Fibroblast of lung (primary cell): ENCODE measurements around the gene TEX13D.

Source experiments
- CTCF ChIP-seq, 2 donors: IDR thresholded peaks in 1 of 2; conservative IDR thresholded peaks in 1 of 2; 1 replicate in 1 of 2; 2 replicates in 1 of 2; pipeline ENCODE4 v1.5.1; 2011 to 2012; ENCODE audit warnings: low read length in 2 of 2, control low read depth in 1 of 2, inconsistent platforms in 1 of 2, low read depth in 1 of 2, mild to moderate bottlenecking in 1 of 2
- EZH2 ChIP-seq: IDR thresholded peaks from 2 replicates; pipeline ENCODE4 v1.5.1; 2012; ENCODE audit warnings: low read length, control low read depth, mild to moderate bottlenecking; ENCODE audit errors: missing control alignments

DNA sequence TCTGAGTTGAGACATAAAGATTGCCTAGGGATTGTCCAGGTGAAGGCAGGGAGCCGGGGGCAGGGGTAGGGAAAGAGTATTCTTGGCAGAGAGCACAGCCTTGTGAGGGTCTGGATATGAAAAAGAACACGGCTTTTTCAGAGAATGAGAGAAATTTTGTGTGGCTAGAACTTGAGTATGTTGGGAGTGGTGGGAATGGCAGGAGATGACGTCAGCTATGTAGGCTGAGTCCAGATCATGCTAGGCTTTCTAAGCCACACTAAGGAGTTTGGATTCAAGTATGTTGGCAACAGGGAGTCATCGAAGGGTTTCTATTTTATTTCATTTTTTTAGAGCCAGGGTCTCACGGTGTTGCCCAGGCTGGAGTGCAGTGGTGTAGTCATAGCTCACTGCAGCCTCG lies 53.9 kb downstream of the TEX13D start:
- TF ChIP-seq CTCF (conservative IDR thresholded peaks at IDR 0.05 in 1 of 2, IDR thresholded peaks at IDR 0.05 in 1 of 2; ENCODE audit: low read depth in 1 of 2, low read length in 2 of 2) (no peak), EZH2 (no peak)
